GM12874 (cell line): Measurements from ENCODE around the gene C5orf24.

ENCODE experiments used
- CTCF ChIP-seq: IDR thresholded peaks from 2 replicates; pipeline ENCODE4 v1.5.1; 2011; ENCODE audit warnings: low read depth, mild to moderate bottlenecking, control low read depth, low read length, moderate library complexity; ENCODE audit not compliant: insufficient read depth

The C5orf24 gene

GRCh38 chr5:134873494-134873893, 27.7 kb downstream of the C5orf24 start:
- no peak for TF ChIP-seq CTCF

GRCh38 chr5:134873987-134874830, 28.4 kb downstream of the C5orf24 start, which contains the start of gene TXNDC15:
TXNDC15 (plus strand) TSS chr5:134874371; CDS start chr5:134874428, 57 bp downstream.
- no peak for TF ChIP-seq CTCF

- no peak for TF ChIP-seq CTCF
These were observed 29.3 kb downstream of the C5orf24 start for GRCh38 chr5:134874831-134875655.

GRCh38 chr5:134877159-134877558, 31.4 kb downstream of the C5orf24 start:
- TF ChIP-seq CTCF, result no peak

- TF ChIP-seq CTCF, result no peak
These were observed 32.6 kb downstream of the C5orf24 start for GRCh38 chr5:134878403-134878802.

- TF ChIP-seq CTCF, result no peak
These were observed 33.7 kb downstream of the C5orf24 start for GRCh38 chr5:134879456-134879855.

GRCh38 chr5:134887593-134888159, 41.9 kb downstream of the C5orf24 start:
- no peak for TF ChIP-seq CTCF
